OCI-M2 (cell line): ENCODE data around the gene CENPO.
"Not testable (repeated sequence)": the region's sequence is repeated elsewhere in the genome, so short reads cannot be mapped to it uniquely, and the experiment has no call there.

Experiments
- DNase-seq: peaks from one replicate; lab custom pipeline; 2025; ENCODE audit not compliant: unreplicated experiment; lab: John Stamatoyannopoulos, UW

CENPO gene

GRCh38 chr2:24787532-24787931 lies 5.7 kb upstream of the CENPO start:
- no peak for DNase-seq

- no peak for DNase-seq
These were observed 4.4 kb upstream of the CENPO start for GRCh38 chr2:24788816-24789215.

DNA sequence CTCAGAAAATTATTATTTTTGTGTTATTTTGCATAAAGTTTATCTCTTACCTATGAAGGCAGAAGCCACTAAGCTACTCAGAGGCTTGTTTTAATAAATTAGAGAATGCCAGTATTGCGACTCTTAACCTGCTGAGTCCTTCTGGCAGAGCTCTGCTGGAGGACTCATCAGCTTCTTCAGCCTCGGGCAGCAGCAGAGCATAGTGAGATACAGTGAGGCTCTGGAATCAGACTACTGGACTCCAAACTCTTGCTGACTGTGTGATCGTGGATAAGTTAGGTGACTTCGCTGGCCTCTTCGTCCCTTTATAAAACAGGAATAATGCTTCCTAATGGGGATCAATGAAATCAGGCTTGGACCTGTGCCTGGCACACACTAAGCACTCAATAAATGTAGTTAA lies 1.8 kb upstream of the CENPO start:
- no peak for DNase-seq

DNA sequence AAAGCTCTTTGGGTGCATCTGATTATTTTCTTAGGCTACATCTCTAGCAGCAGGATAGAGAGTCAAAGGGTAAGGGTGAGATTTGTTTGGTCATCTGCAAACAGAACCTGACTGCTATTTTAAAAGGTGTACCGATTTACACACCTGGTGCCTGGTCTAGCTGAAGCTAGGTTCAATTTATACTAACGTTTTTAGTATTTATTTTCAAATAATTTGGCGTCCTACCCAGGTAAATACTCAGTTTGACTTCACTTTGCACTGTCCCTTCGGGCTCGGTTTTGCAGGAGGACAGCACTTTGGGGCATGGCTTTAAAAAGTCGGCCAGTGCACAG lies 717 bp upstream of the CENPO start:
- DNase-seq: no peak

DNA sequence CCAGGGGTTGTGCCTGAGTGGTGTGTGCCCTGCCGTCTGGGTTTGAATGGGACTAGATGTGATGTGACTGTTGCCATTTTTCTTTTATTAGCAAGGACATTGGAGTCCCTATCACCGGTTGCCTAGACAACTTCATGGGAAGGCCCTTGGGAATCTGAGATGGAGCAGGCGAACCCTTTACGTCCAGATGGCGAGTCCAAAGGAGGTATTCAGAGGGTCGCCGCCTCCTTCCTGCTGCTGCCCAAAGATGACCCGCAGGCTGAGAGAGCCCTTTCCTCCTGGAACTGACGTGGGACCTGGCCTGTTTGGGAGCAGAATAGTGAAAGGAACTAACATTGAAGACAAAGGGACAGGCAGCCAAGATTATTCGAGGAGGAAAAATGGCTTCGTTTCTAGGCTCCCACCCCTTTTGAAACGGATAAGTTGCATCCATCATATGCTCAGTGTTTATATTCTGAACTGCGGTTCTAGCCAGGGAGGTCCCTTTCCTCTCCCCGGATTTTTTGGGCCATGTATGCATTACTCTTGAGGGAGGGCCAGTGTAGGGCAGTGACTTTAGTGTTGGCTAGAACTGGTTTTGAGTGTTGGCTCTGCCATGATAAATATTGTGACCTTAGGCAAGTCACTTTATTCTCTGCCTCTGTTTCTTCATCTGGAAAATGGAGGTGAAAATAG lies 673 bp downstream of the CENPO start:
- no peak for DNase-seq

- no peak for DNase-seq
These were observed 4.4 kb downstream of the CENPO start for GRCh38 chr2:24797644-24798043.

GRCh38 chr2:24800487-24800886 lies 7.3 kb downstream of the CENPO start:
- DNase-seq: not testable (repeated sequence)

DNA sequence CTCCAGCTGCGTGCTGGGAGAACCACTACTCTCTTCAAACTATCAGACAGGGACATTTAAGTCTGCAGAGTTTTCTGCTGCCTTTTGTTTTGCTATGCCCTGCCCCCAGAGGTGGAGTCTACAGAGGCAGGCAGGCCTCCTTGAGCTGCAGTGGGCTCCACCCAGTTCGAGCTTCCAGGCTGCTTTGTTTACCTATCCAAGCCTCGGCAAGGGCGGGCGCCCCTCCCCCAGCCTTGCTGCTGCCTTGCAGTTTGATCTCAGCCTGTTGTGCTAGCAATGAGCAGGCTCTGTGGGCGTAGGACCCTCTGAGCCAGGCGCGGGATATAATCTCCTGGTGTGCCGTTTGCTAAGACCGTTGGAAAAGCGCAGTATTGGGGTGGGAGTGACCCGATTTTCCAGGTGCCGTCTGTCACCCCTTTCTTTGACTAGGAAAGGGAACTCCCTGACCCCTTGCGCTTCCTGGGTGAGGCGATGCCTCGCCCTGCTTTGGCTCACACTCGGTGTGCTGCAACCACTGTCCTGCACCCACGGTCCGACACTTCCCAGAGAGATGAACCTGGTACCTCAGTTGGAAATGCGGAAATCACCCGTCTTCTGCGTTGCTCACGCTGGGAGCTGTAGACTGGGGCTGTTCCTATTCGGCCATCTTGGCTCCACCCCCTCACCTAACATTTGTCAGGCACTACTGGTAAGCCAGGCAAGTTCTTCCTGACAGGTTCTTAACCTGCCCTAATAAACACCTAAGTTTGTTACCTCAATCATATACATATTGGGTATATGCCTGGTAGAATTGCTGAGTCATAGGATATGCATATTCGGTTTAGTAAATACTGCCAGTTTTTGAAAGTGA lies 12.8 kb downstream of the CENPO start:
- DNase-seq: not testable (repeated sequence)

GRCh38 chr2:24806661-24807036 lies 13.4 kb downstream of the CENPO start:
- DNase-seq: no peak

GRCh38 chr2:24809316-24810007 lies 16.2 kb downstream of the CENPO start:
- DNase-seq: no peak

DNA sequence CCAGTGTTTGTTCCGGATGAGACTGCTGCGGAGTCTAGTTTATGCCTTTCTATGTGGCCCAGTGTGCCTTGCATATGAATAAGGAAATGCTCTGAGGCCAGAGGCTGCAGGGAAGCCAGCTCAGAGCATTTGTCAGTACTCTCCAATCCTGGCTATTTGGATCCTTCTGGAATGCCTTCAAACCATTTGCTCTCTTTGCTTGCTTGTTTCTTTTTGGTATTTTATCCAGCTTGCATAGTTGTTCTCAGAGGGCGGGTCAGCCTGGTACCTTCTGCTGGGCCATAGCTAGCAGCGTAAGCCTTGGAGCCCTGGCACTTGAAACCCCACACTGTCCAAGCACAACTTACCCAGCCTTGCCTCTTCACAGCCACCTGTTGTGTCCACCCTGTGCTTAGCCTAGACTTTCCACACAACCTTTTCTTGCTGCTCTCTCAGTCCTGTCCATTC lies 20.5 kb downstream of the CENPO start:
- no peak for DNase-seq

GRCh38 chr2:24814516-24814915 lies 21.3 kb downstream of the CENPO start:
- no peak for DNase-seq

DNA sequence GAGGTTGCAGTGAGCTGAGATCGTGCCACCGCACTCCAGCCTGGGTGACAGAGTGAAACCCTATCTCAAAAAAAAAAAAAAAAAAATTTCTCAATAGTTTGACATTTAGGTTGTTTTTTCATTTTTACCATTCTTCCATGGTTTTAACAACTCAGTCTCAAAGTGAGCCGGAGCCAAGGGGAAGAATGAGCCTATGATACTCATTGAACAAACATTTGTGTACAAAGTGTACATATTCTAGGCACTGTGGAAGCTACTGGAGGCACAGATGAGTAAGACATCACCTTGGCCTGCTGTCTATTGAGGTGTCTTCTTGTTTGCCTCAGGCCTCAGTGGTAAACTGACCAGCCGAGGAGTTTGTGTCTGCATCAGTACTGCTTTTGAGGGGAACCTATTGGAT lies 21.9 kb downstream of the CENPO start:
- DNase-seq: no peak

DNA sequence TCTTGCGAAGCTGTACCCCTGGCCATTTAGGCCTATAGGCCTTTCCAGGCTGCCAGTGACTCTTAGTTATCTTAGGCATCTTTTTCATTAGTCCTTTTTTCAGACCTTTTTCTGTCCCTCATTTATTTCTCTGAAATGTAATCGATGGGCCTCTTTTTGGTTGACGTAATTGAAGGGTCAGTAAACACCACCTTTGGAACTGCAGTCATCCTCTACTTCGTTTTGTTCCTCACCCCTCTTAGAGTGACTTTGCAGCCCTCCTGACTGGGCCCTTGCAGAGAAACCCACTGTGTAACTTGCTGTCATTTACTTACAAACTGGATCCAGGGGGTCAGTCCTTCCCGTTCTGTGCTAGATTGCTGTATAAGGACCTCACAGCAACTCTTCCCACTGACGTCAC lies 23.2 kb downstream of the CENPO start:
- no peak for DNase-seq

- no peak for DNase-seq
These were observed 23.7 kb downstream of the CENPO start for GRCh38 chr2:24816884-24817283.

GRCh38 chr2:24818721-24819167 lies 25.5 kb downstream of the CENPO start:
- DNase-seq: no peak

GRCh38 chr2:24819442-24820174 lies 26.4 kb downstream of the CENPO start:
- DNase-seq: no peak

DNA sequence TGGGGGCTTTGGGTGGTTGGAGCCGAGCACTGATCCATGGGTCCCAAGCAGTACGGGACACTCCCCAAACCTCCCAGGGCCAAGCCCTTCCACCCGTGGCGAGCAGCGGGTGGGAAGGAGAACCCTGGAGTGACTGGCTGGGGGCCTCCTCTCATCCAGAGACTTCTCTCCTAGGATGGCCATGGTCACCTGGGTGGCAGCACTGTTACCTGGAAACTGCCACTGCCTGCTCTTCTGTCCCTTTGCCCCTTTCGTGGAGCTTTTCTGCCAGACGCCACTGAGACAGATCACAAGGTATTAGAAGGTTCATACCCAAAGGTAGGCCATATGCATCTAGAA lies 26.9 kb downstream of the CENPO start:
- DNase-seq: no peak

DNA sequence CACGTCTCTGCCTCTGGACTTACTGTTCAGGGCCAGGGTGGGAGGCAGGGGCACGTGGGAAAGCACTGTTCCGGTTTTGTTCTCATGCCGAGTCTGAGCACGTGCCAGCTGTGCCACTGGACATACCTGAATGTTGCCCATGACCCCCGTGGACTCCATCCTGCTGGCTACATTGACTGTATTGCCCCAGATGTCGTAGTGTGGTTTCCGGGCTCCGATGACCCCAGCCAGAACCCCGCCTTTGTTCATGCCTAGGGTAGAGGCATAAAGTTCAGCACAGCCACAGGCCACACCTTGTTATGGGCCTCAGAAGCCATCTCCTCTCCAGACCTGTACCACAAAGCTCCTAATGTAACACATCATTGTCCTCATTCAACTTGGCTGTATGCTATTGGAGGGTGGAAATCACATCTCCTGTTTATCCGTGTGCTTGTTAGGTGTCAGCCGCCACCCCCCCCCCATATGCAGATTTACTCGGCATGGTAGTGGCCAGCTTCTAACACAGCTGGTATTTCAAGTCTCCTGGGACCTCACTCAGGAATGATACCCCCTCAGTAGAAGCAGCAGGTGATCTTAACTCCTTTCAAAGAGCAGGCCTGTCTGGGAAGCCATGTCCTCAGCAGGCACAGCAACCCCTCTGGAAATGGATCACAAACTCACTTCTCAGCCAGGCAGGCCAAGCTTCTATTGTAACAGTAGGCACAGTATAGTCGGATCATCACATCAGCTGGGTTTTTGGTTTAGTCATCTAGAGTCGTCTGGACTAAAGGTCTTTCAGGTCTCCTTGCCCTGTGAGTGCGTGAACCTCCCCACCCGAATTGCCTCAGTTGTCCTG lies 27.6 kb downstream of the CENPO start:
- DNase-seq: no peak

GRCh38 chr2:24821433-24821891 lies 28.2 kb downstream of the CENPO start:
- no peak for DNase-seq
